WTC11 (cell line): Measurements from ENCODE around the gene FOXI2. TPM values are rescaled to one million over a fixed set of nuclear protein-coding genes. Genes with fewer than 3 reads are reported as not detected.

Experiments
- ATAC-seq: fragments of 200-7000 bp; cut with Tn5 transposase; 2 replicates; pipeline ENCODE4 v1.10.0; 2021; ENCODE audit warnings: mild to moderate bottlenecking, moderate library complexity
- CTCF ChIA-PET: fragments of 300-600 bp; sonication (Branson Sonifier 250); formaldehyde crosslinking; loops from one replicate; lab custom pipeline; 2021; ENCODE audit warnings: antibody characterized with exemption; lab: Charles Lee
- POLR2A ChIA-PET: fragments of 350-600 bp; sonication (Branson Sonifier 250); formaldehyde crosslinking; loops from one replicate; lab custom pipeline; 2021; ENCODE audit warnings: antibody characterized with exemption; lab: Charles Lee
- DNase-seq: peaks from one replicate; pipeline ENCODE4 v3.0.0; 2021; ENCODE audit warnings: low spot score
- H3K27ac Mint-ChIP-seq: 2 replicates; pipeline ENCODE4 v1.8.0; 2021; ENCODE audit warnings: mixed read lengths
- H3K27me3 Mint-ChIP-seq: 2 replicates; pipeline ENCODE4 v1.8.0; 2021; ENCODE audit warnings: low read depth, mild to moderate bottlenecking, moderate library complexity, mixed read lengths
- H3K36me3 Mint-ChIP-seq: 2 replicates; pipeline ENCODE4 v1.8.0; 2021; ENCODE audit warnings: mixed read lengths
- H3K4me1 Mint-ChIP-seq: 2 replicates; pipeline ENCODE4 v1.8.0; 2022; ENCODE audit warnings: mixed read lengths
- H3K4me3 Mint-ChIP-seq: 2 replicates; pipeline ENCODE4 v1.8.0; 2021; ENCODE audit warnings: mild to moderate bottlenecking, moderate library complexity, mixed read lengths
- H3K9me3 Mint-ChIP-seq: 2 replicates; pipeline ENCODE4 v1.8.0; 2021; ENCODE audit warnings: mixed read lengths
- AR ChIP-seq: fragments of 250-450 bp; sonication (Bioruptor Pico); IDR thresholded peaks from 2 replicates; pipeline ENCODE4 v1.9.0; 2021; ENCODE audit warnings: mild to moderate bottlenecking
- ATF2 ChIP-seq: sonication (generic); formaldehyde crosslinking; IDR thresholded peaks from 2 replicates; pipeline ENCODE4 v1.8.1; 2022; ENCODE audit warnings: low read depth, missing genetic modification reagents, borderline replicate concordance
- CBFB ChIP-seq: sonication (generic); formaldehyde crosslinking; IDR thresholded peaks from 2 replicates; pipeline ENCODE4 v1.8.1; 2022; ENCODE audit warnings: mild to moderate bottlenecking, low read depth, missing genetic modification reagents
- CREM ChIP-seq: sonication (generic); formaldehyde crosslinking; IDR thresholded peaks from 2 replicates; pipeline ENCODE4 v1.8.1; 2022; ENCODE audit warnings: mild to moderate bottlenecking, missing genetic modification reagents, moderate library complexity
- E2F5 ChIP-seq: sonication (generic); formaldehyde crosslinking; IDR thresholded peaks from 2 replicates; pipeline ENCODE4 v1.8.1; 2022; ENCODE audit warnings: mild to moderate bottlenecking, moderate library complexity, missing genetic modification reagents
- EMX1 ChIP-seq: fragments of 250-450 bp; sonication (Bioruptor Pico); IDR thresholded peaks from 2 replicates; pipeline ENCODE4 v1.8.0; 2021; ENCODE audit warnings: mild to moderate bottlenecking
- ERG ChIP-seq: fragments of 250-450 bp; sonication (Bioruptor Pico); IDR thresholded peaks from 2 replicates; pipeline ENCODE4 v1.8.0; 2021; ENCODE audit warnings: mild to moderate bottlenecking
- GABPB1 ChIP-seq: sonication (generic); formaldehyde crosslinking; IDR thresholded peaks from 2 replicates; pipeline ENCODE4 v1.8.1; 2023; ENCODE audit warnings: mild to moderate bottlenecking, missing genetic modification reagents
- GTF2I ChIP-seq: fragments of 250-450 bp; sonication (Bioruptor Pico); conservative IDR thresholded peaks from 2 replicates; pipeline ENCODE4 v1.4.0; 2021; ENCODE audit warnings: mild to moderate bottlenecking
- HMGXB4 ChIP-seq: sonication (generic); formaldehyde crosslinking; IDR thresholded peaks from 2 replicates; pipeline ENCODE4 v1.8.1; 2023; ENCODE audit warnings: mild to moderate bottlenecking, moderate library complexity, missing genetic modification reagents
- JAZF1 ChIP-seq: fragments of 250-450 bp; sonication (Bioruptor Pico); IDR thresholded peaks from 2 replicates; pipeline ENCODE4 v1.9.0; 2021; ENCODE audit warnings: moderate library complexity, mild to moderate bottlenecking, inconsistent platforms
- NFYB ChIP-seq: sonication (generic); formaldehyde crosslinking; conservative IDR thresholded peaks from 2 replicates; pipeline ENCODE4 v1.8.0; 2022; ENCODE audit warnings: low read depth, missing genetic modification reagents
- NR2C2 ChIP-seq: sonication (generic); formaldehyde crosslinking; IDR thresholded peaks from 2 replicates; pipeline ENCODE4 v1.8.0; 2022; ENCODE audit warnings: mild to moderate bottlenecking, missing genetic modification reagents
- SMAD3 ChIP-seq: sonication (generic); formaldehyde crosslinking; IDR thresholded peaks from 2 replicates; pipeline ENCODE4 v1.8.0; 2022; ENCODE audit warnings: missing genetic modification reagents, mild to moderate bottlenecking, borderline replicate concordance
- SMAD4 ChIP-seq: sonication (generic); formaldehyde crosslinking; IDR thresholded peaks from 2 replicates; pipeline ENCODE4 v1.8.0; 2022; ENCODE audit warnings: mild to moderate bottlenecking, missing genetic modification reagents
- ZMAT4 ChIP-seq: fragments of 250-450 bp; sonication (Bioruptor Pico); IDR thresholded peaks from 2 replicates; pipeline ENCODE4 v1.9.0; 2021; ENCODE audit warnings: mild to moderate bottlenecking
- ZNF138 ChIP-seq: sonication (generic); formaldehyde crosslinking; conservative IDR thresholded peaks from 2 replicates; pipeline ENCODE4 v1.8.1; 2022; ENCODE audit warnings: mild to moderate bottlenecking, moderate library complexity, missing genetic modification reagents
- ZNF671 ChIP-seq: fragments of 250-450 bp; sonication (Bioruptor Pico); IDR thresholded peaks from 2 replicates; pipeline ENCODE4 v1.8.0; 2021; ENCODE audit warnings: mild to moderate bottlenecking
- ZSCAN18 ChIP-seq: fragments of 250-450 bp; sonication (Bioruptor Pico); IDR thresholded peaks from 2 replicates; pipeline ENCODE4 v2.1.2; 2022; ENCODE audit warnings: mild to moderate bottlenecking, moderate library complexity
- total RNA-seq: library from RNA; stranded (reverse); gene quantifications from 3 replicates; pipeline ENCODE4 v1.2.3, GENCODE V29; 2021

FOXI2 gene
- total RNA-seq, 1 experiment from 2014 or later = 1.7 TPM

- ChIA-PET POLR2A (no interaction called here), CTCF (interaction anchor here (1.5 kb wide), 1 partner anchor 19 kb away, joined by 3 read pairs; no protein-coding TSS in a partner anchor)
- Mint-ChIP-seq H3K9me3 (peaks cover 15% of the 10 kb centered on the region), H3K4me3 (no peak overlapping the region), H3K36me3 (peaks cover 7% of the 10 kb centered on the region; the same call in 1 of the 2 replicates), H3K27ac (no peak overlapping the region), H3K4me1 (no peaks in the 10 kb centered on the region; the same call in none of the 2 replicates), H3K27me3 (peaks cover 11% of the 10 kb centered on the region)
- DNase-seq (no peak), ATAC-seq (no peak)
- no peak for TF ChIP-seq CBFB
- no peak for TF ChIP-seq JAZF1
These were observed 8.0 kb downstream of the FOXI2 start for GRCh38 chr10:127744956-127745355.

GRCh38 chr10:127745861-127746260 lies 8.9 kb downstream of the FOXI2 start:
- DNase-seq = no peak
- Mint-ChIP-seq H3K9me3 (peaks cover 15% of the 10 kb centered on the region), H3K36me3 (peaks cover 7% of the 10 kb centered on the region; the same call in 1 of the 2 replicates)
- TF ChIP-seq ERG (CRISPR knock-in tag) (no peak), AR (no peak), GTF2I (CRISPR knock-in tag) (no peak), SMAD4 (no peak), EMX1 (CRISPR knock-in tag) (no peak), ATF2 (CRISPR knock-in tag) (no peak), ZSCAN18 (CRISPR knock-in tag) (no peak), ZMAT4 (CRISPR knock-in tag) (no peak), SMAD3 (CRISPR knock-in tag) (no peak), ZNF138 (CRISPR knock-in tag) (no peak), NR2C2 (CRISPR knock-in tag) (no peak), HMGXB4 (CRISPR knock-in tag) (no peak), E2F5 (no peak), NFYB (CRISPR knock-in tag) (no peak), ZNF671 (CRISPR knock-in tag) (no peak), CREM (CRISPR knock-in tag) (no peak), GABPB1 (CRISPR knock-in tag) (no peak)
- TF ChIP-seq, all 79 proteins: peak for 0
- CTCF ChIA-PET = no interaction called here
- no peak overlapping the region for H3K27ac Mint-ChIP-seq
- H3K4me1 Mint-ChIP-seq = no peaks in the 10 kb centered on the region; the same call in 1 of the 2 replicates
- no peak overlapping the region for H3K4me3 Mint-ChIP-seq
- peaks cover 4% of the 10 kb centered on the region for H3K27me3 Mint-ChIP-seq
- ATAC-seq = no peak
- POLR2A ChIA-PET = no interaction called here
